ENCODE measurements around the gene ARID1B. TPM values are rescaled to one million over a fixed set of nuclear protein-coding genes. Genes with fewer than 3 reads are reported as not detected.

The ARID1B gene
- total RNA-seq, 1 donor from 2014 or later = 248 TPM

- TF ChIP-seq CTCF (IDR thresholded peaks at IDR 0.05) = no peak
- Mint-ChIP-seq H3K27ac (no peak overlapping the region), H3K36me3 (ENCODE audit: low read depth) (peaks cover 6% of the 10 kb centered on the region), H3K27me3 (no peaks in the 10 kb centered on the region), H3K4me1 (peaks cover 11% of the 10 kb centered on the region), H3K9me3 (peaks cover 10% of the 10 kb centered on the region), H3K4me3 (no peak overlapping the region)
- ChIA-PET POLR2A (interaction anchor here (0.8 to 1.5 kb wide), 2 partner anchors 20 to 40 kb away, joined by 3 to 4 read pairs; no protein-coding TSS in a partner anchor), CTCF (interaction anchor here (1.0 kb wide), 2 partner anchors 20 to 176 kb away, joined by 3 read pairs; no protein-coding TSS in a partner anchor)
- DNase-seq (no peak), ATAC-seq (ENCODE audit: low read depth) (no peak)
- intact Hi-C loops (cut with micrococcal nuclease) = loop anchor here (1.0 to 2.0 kb wide), 4 partner anchors 20 to 54 kb away; partner anchors contain the start of gene ARID1B
Measured at GRCh38 chr6:156740604-156741003, 36.6 kb upstream of the ARID1B start.

DNA sequence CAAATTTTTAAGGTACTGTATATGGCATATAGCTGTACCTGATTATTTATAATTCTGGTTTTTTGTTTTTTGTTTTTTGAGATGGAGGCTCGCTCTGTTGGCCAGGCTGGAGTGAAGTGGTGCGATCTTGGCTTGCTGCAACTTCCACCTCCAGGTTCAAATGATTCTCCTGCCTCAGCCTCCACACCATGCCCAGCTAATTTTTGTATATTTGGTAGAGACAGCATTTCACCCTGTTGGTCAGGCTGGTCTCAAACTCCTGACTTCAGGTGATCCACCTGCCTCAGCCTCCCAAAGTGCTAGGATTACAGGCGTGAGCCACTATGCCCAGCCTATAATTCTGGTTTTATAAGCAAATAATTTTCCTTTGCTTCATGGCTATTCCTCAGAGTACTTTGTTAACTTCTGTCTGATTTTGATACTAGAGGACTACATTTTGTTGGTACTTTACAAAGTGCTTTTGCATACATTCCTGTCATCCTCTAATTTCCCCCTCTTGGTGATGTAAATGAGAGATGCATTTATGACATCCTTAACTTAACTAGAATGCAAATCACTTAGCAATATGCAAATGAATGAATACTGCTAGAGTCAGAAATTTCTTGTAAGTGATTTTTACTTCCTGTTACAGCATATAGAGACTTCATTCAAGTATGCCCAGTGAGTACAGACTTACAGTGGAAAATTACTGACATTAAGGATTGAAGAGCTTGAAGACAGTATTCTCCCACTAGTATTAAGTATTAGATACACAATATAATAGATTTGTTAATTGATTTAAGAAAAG lies 35.7 kb upstream of the ARID1B start:
- Mint-ChIP-seq H3K27ac (peak overlapping the region; percentile 77), H3K4me1 (peaks cover 11% of the 10 kb centered on the region), H3K27me3 (no peaks in the 10 kb centered on the region), H3K4me3 (peak overlapping the region; percentile 24), H3K9me3 (peaks cover 10% of the 10 kb centered on the region), H3K36me3 (ENCODE audit: low read depth) (peaks cover 6% of the 10 kb centered on the region)
- no peak for TF ChIP-seq CTCF (IDR thresholded peaks at IDR 0.05)
- DNase-seq (no peak), ATAC-seq (ENCODE audit: low read depth) (peak; percentile 86)
- ChIA-PET POLR2A (interaction anchor here (0.6 to 3.4 kb wide), 9 partner anchors 12 to 50 kb away, joined by 3 to 11 read pairs (median 4); no protein-coding TSS in a partner anchor), CTCF (interaction anchor here (1.0 kb wide), 2 partner anchors 21 to 177 kb away, joined by 3 read pairs; no protein-coding TSS in a partner anchor)
- intact Hi-C loops (cut with micrococcal nuclease) = loop anchor here (1.0 to 2.0 kb wide), 4 partner anchors 21 to 55 kb away; partner anchors contain the start of gene ARID1B

DNA sequence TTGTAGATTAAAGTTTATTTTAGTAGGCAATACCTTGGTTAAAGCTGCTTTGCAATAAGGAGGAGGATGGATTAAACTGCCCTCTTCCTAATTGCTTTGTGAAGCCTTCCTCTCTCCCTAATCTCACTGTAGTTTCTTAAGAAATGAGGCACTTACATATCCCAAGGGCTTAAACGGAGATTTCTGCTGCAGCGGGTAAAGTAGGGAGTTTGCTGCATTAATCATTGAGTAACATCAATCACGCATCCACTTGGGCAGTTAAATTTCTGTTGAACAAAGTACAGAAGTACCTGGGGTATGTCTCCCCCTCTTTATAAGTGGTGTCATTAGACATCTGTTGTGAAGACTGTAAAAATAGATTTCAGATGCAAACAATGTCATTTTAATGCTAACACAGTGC lies 29.5 kb upstream of the ARID1B start:
- H3K9me3 Mint-ChIP-seq = no peaks in the 10 kb centered on the region
- TF ChIP-seq CTCF (IDR thresholded peaks at IDR 0.05) = no peak
- H3K36me3 Mint-ChIP-seq (ENCODE audit: low read depth) = no peaks in the 10 kb centered on the region
- ChIA-PET CTCF (no interaction called here), POLR2A (no interaction called here)
- no peak overlapping the region for H3K4me3 Mint-ChIP-seq
- peaks cover 12% of the 10 kb centered on the region for H3K4me1 Mint-ChIP-seq
- intact Hi-C loops (cut with micrococcal nuclease) = no loop called here
- no peak overlapping the region for H3K27ac Mint-ChIP-seq
- H3K27me3 Mint-ChIP-seq = no peaks in the 10 kb centered on the region
- ATAC-seq (ENCODE audit: low read depth) = no peak
- DNase-seq = no peak

GRCh38 chr6:156748504-156748903 lies 28.7 kb upstream of the ARID1B start:
- POLR2A ChIA-PET = no interaction called here
- ATAC-seq (ENCODE audit: low read depth) = no peak
- CTCF ChIA-PET = no interaction called here
- no peak overlapping the region for H3K4me3 Mint-ChIP-seq
- no peaks in the 10 kb centered on the region for H3K9me3 Mint-ChIP-seq
- no peaks in the 10 kb centered on the region for H3K27me3 Mint-ChIP-seq
- peaks cover 19% of the 10 kb centered on the region for H3K4me1 Mint-ChIP-seq
- no peak for TF ChIP-seq CTCF (IDR thresholded peaks at IDR 0.05)
- intact Hi-C loops (cut with micrococcal nuclease) = no loop called here
- no peak for DNase-seq
- H3K36me3 Mint-ChIP-seq (ENCODE audit: low read depth) = no peaks in the 10 kb centered on the region
- H3K27ac Mint-ChIP-seq = no peak overlapping the region

GRCh38 chr6:156752666-156753301 lies 24.4 kb upstream of the ARID1B start:
- Mint-ChIP-seq H3K4me1 (peaks cover 48% of the 10 kb centered on the region), H3K27me3 (no peaks in the 10 kb centered on the region), H3K4me3 (peak overlapping the region; percentile 25), H3K27ac (peak overlapping the region; percentile 72), H3K9me3 (no peaks in the 10 kb centered on the region), H3K36me3 (ENCODE audit: low read depth) (no peaks in the 10 kb centered on the region)
- ChIA-PET POLR2A (interaction anchor here (0.6 to 4.7 kb wide), 12 partner anchors 9 to 67 kb away, joined by 3 to 38 read pairs (median 5); partner anchors contain the start of gene ARID1B), CTCF (interaction anchor here (1.0 to 1.4 kb wide), 6 partner anchors 11 to 188 kb away, joined by 3 to 5 read pairs (median 4); partner anchors contain the start of gene ARID1B)
- no peak for TF ChIP-seq CTCF (IDR thresholded peaks at IDR 0.05)
- intact Hi-C loops (cut with micrococcal nuclease) = loop anchor here (1.0 to 2.0 kb wide), 4 partner anchors 8 to 188 kb away; no protein-coding TSS in a partner anchor
- ATAC-seq (ENCODE audit: low read depth) (peak; percentile 97), DNase-seq (peak; percentile 32)
